IMR-90 (cell line): ENCODE results near the gene CADM4. TPM values are rescaled to one million over a fixed set of nuclear protein-coding genes. Genes with fewer than 3 reads are reported as not detected.

Experiments used
- ATAC-seq: fragments of 200-7000 bp; cut with Tn5 transposase; 2 replicates; pipeline ENCODE4 v1.9.1; 2020; ENCODE audit warnings: low read depth, mild to moderate bottlenecking, moderate library complexity
- BruUV-seq: library from RNA; stranded (reverse); fragments of 400-500 nt; replicated peaks from 2 replicates; lab custom pipeline; 2021; lab: Mats Ljungman, UMichigan
- CTCF ChIA-PET: fragments of 300-600 bp; formaldehyde crosslinking; extraction: SDS; loops from one replicate; lab custom pipeline; 2021; ENCODE audit warnings: antibody characterized with exemption; lab: Yijun Ruan, JAX
- POLR2A ChIA-PET: fragments of 300-600 bp; sonication (Branson Sonifier 250); formaldehyde crosslinking; loops from one replicate; lab custom pipeline; 2022; ENCODE audit warnings: antibody characterized with exemption; ENCODE audit not compliant: unreplicated experiment; lab: Charles Lee
- DNase-seq: peaks from one replicate; pipeline ENCODE4 v3.0.0; 2013
- H2AFZ ChIP-seq: replicated peaks from 2 replicates; pipeline ENCODE3; 2013; ENCODE audit warnings: low read length, mild to moderate bottlenecking; ENCODE audit not compliant: poor library complexity
- H2AK5ac ChIP-seq: 2 replicates; pipeline ENCODE4 v1.6.1; 2013; ENCODE audit warnings: low read depth, low read length, inconsistent platforms
- H2AK9ac ChIP-seq: replicated peaks from 2 replicates; pipeline ENCODE3; 2013; ENCODE audit warnings: mild to moderate bottlenecking, low read depth, low read length, moderate library complexity; ENCODE audit not compliant: poor library complexity
- H2BK120ac ChIP-seq: 2 replicates; pipeline ENCODE4 v1.6.1; 2013; ENCODE audit warnings: low read depth, low read length, inconsistent platforms
- H2BK15ac ChIP-seq: 3 replicates; pipeline ENCODE4 v1.6.1; 2013; ENCODE audit warnings: low read depth, low read length, inconsistent platforms
- H2BK20ac ChIP-seq: 2 replicates; pipeline ENCODE4 v1.6.1; 2013; ENCODE audit warnings: low read depth, mild to moderate bottlenecking, inconsistent platforms, low read length, moderate library complexity
- H2BK5ac ChIP-seq: 2 replicates; pipeline ENCODE4 v1.6.1; 2013; ENCODE audit warnings: mild to moderate bottlenecking, low read depth, low read length, inconsistent platforms; ENCODE audit not compliant: poor library complexity, severe bottlenecking
- H3K14ac ChIP-seq: replicated peaks from 2 replicates; pipeline ENCODE4 v1.6.1; 2013; ENCODE audit warnings: low read depth, low read length, inconsistent platforms
- H3K18ac ChIP-seq: 2 replicates; pipeline ENCODE4 v1.6.1; 2013; ENCODE audit warnings: low read depth, low read length, control low read depth
- H3K23ac ChIP-seq: 2 replicates; pipeline ENCODE4 v1.6.1; 2013; ENCODE audit warnings: low read depth, low read length, inconsistent platforms
- H3K27ac ChIP-seq: 2 replicates; pipeline ENCODE4 v1.5.1; 2013; ENCODE audit warnings: mild to moderate bottlenecking, control low read depth, low read length; ENCODE audit not compliant: insufficient read depth
- H3K27me3 ChIP-seq: 2 replicates; pipeline ENCODE4 v1.6.1; 2013; ENCODE audit warnings: low read length; ENCODE audit not compliant: control insufficient read depth, insufficient read depth
- H3K36me3 ChIP-seq: 2 replicates; pipeline ENCODE4 v1.6.1; 2013; ENCODE audit warnings: low read length, mixed read lengths; ENCODE audit not compliant: control insufficient read depth, insufficient read depth
- H3K4ac ChIP-seq: 2 replicates; pipeline ENCODE4 v1.6.1; 2013; ENCODE audit warnings: low read depth, low read length, inconsistent platforms
- H3K4me1 ChIP-seq: 2 replicates; pipeline ENCODE4 v1.6.1; 2013; ENCODE audit warnings: low read length, mixed read lengths; ENCODE audit not compliant: control insufficient read depth, insufficient read depth
- H3K4me2 ChIP-seq: 2 replicates; pipeline ENCODE4 v1.6.1; 2013; ENCODE audit warnings: low read depth, mild to moderate bottlenecking, control low read depth, low read length, moderate library complexity
- H3K4me3 ChIP-seq: 2 replicates; pipeline ENCODE4 v1.5.1; 2013; ENCODE audit warnings: low read depth, mild to moderate bottlenecking, control low read depth, low read length, moderate library complexity; ENCODE audit not compliant: insufficient read depth
- H3K56ac ChIP-seq: 2 replicates; pipeline ENCODE4 v1.6.1; 2013; ENCODE audit warnings: low read length, inconsistent platforms; ENCODE audit not compliant: insufficient read depth; ENCODE audit errors: extremely low read depth
- H3K79me1 ChIP-seq, 2 experiments: 2 replicates each; pipeline ENCODE4 v1.6.1; 2013; ENCODE audit warnings: low read length in 2 of 2, inconsistent platforms in 1 of 2, low read depth in 1 of 2
- H3K9ac ChIP-seq: 2 replicates; pipeline ENCODE4 v1.6.1; 2013; ENCODE audit warnings: low read depth, low read length, control low read depth
- H3K9me1 ChIP-seq: 2 replicates; pipeline ENCODE4 v1.6.1; 2013; ENCODE audit warnings: low read length, inconsistent platforms; ENCODE audit not compliant: insufficient read depth
- H3K9me3 ChIP-seq: 2 replicates; pipeline ENCODE4 v1.6.1; 2013; ENCODE audit warnings: low read length; ENCODE audit not compliant: control insufficient read depth, insufficient read depth
- H4K20me1 ChIP-seq: 2 replicates; pipeline ENCODE4 v1.6.1; 2013; ENCODE audit warnings: low read length, inconsistent platforms; ENCODE audit not compliant: insufficient read depth
- H4K5ac ChIP-seq: 2 replicates; pipeline ENCODE4 v1.6.1; 2013; ENCODE audit warnings: mild to moderate bottlenecking, low read depth, low read length, control low read depth
- H4K8ac ChIP-seq, 2 experiments: 2 replicates each; pipeline ENCODE4 v1.6.1; 2013; ENCODE audit warnings: low read depth in 2 of 2, low read length in 2 of 2, control low read depth in 1 of 2, inconsistent platforms in 1 of 2
- H4K91ac ChIP-seq: 2 replicates; pipeline ENCODE4 v1.6.1; 2013; ENCODE audit warnings: low read depth, low read length, inconsistent platforms; ENCODE audit not compliant: insufficient read depth
- BHLHE40 ChIP-seq: fragments of 150-350 bp; IDR thresholded peaks from 2 replicates; pipeline ENCODE4 v1.6.1; 2016; ENCODE audit warnings: mild to moderate bottlenecking, low read depth, low read length
- CEBPB ChIP-seq: IDR thresholded peaks from 2 replicates; pipeline ENCODE4 v1.6.1; 2012; ENCODE audit warnings: low read depth, low read length, improper control_type of control experiment
- CHD1 ChIP-seq: IDR thresholded peaks from 2 replicates; pipeline ENCODE4 v1.6.1; 2012; ENCODE audit warnings: low read depth, low read length, improper control_type of control experiment
- MAFK ChIP-seq: IDR thresholded peaks from 2 replicates; pipeline ENCODE4 v1.6.1; 2012; ENCODE audit warnings: low read depth, low read length, improper control_type of control experiment
- MAZ ChIP-seq: IDR thresholded peaks from 2 replicates; pipeline ENCODE4 v1.6.1; 2012; ENCODE audit warnings: low read depth, mild to moderate bottlenecking, low read length, improper control_type of control experiment, moderate library complexity, borderline replicate concordance
- MXI1 ChIP-seq: IDR thresholded peaks from 2 replicates; pipeline ENCODE4 v1.6.1; 2012; ENCODE audit warnings: low read depth, mild to moderate bottlenecking, low read length, moderate library complexity, borderline replicate concordance
- RAD21 ChIP-seq: IDR thresholded peaks from 2 replicates; pipeline ENCODE4 v1.6.1; 2012; ENCODE audit warnings: low read length, improper control_type of control experiment
- RCOR1 ChIP-seq: IDR thresholded peaks from 2 replicates; pipeline ENCODE4 v1.6.1; 2012; ENCODE audit warnings: mild to moderate bottlenecking, low read length, improper control_type of control experiment; ENCODE audit not compliant: insufficient replicate concordance
- RFX5 ChIP-seq: IDR thresholded peaks from 2 replicates; pipeline ENCODE4 v1.8.0; 2012; ENCODE audit warnings: low read depth, mild to moderate bottlenecking, low read length, moderate library complexity
- SMC3 ChIP-seq: fragments of 150-350 bp; IDR thresholded peaks from 2 replicates; pipeline ENCODE4 v1.6.1; 2016; ENCODE audit warnings: low read depth, mild to moderate bottlenecking, antibody characterized with exemption, low read length, moderate library complexity
- WGBS, 2 experiments: methylation state at CpG; one replicate each; pipeline versions ENCODE4 v1.1.5 to v1.1.7; 2013; ENCODE audit warnings: missing lambda C conversion rate in 2 of 2; ENCODE audit not compliant: insufficient read length in 1 of 2; ENCODE audit errors: extremely low coverage in 2 of 2; 5-methylcytosine and 5-hydroxymethylcytosine counted together
- dilution Hi-C: fragments of 300-500 bp; cut with HindIII; formaldehyde crosslinking; loops from one replicate; pipeline ENCODE4 v1.14.3; 2018; ENCODE audit warnings: low sequenced_read_pairs; ENCODE audit not compliant: unreplicated experiment
- in situ Hi-C: fragments of 300-500 bp; cut with MboI; formaldehyde crosslinking; loops from 3 replicates; pipeline ENCODE4 v1.14.3; 2019; ENCODE audit warnings: low sequenced_read_pairs, inconsistent platforms, mixed read lengths
- intact Hi-C: fragments of 100-400 bp; cut with micrococcal nuclease; formaldehyde crosslinking; loops from 2 replicates; pipeline ENCODE4 v1.10.0; 2022
- polyA plus RNA-seq, 3 experiments: library from polyadenylated mRNA; depleted of rRNA; stranded (reverse); fragments of >200 nt; gene quantifications; 2 replicates each; pipeline ENCODE4 v1.2.3, GENCODE V29; 2012; ENCODE audit warnings: low replicate concordance in 1 of 3
- total RNA-seq: library from RNA; depleted of rRNA; stranded (reverse); fragments of >200 nt; gene quantifications from 2 replicates; pipeline ENCODE4 v1.2.3, GENCODE V29; 2012
- TF ChIP-seq, protein P1 (sequence below): fragments of 150-350 bp; IDR thresholded peaks from 2 replicates; pipeline ENCODE4 v1.6.1; 2016; ENCODE audit warnings: low read depth, mild to moderate bottlenecking, low read length, moderate library complexity, borderline replicate concordance
- TF ChIP-seq, protein P2 (sequence below): conservative IDR thresholded peaks from 2 replicates; pipeline ENCODE4 v1.5.1; 2012; ENCODE audit warnings: mild to moderate bottlenecking, low read depth, low read length, improper control_type of control experiment
- TF ChIP-seq, protein P3 (sequence below): fragments of 150-350 bp; IDR thresholded peaks from 2 replicates; pipeline ENCODE4 v1.6.1; 2017; ENCODE audit warnings: mild to moderate bottlenecking, antibody characterized with exemption, low read length, low read depth

Gene CADM4
- total and polyA plus RNA-seq, 2 of the 4 experiments (the other 2 are of a cell fraction): 2.0 to 4.9 TPM

DNA sequence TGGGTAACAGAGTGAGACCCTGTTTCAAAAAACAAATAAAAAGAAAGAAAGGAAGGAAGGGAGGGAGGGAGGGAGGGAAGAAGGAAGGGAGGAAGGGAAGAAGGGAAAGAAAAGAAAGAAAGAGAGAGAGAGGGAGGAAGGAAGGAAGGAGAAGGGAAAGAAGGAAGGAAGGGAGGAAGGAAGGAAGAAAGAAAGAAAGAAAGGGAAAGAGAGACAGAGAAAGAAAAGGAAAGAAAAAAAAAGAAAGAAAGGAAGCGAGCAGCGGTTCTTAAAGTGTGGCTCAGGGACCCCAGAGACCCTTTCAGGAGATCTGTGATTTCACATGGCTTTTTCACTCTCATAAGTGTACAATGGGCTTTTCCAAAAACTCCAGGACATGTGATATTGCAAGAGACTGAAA lies 9.9 kb upstream of the CADM4 start:
- H3K4me3 ChIP-seq: no peak overlapping the region
- in situ Hi-C loops (no loop called here), dilution Hi-C loops (no loop called here), intact Hi-C loops (no loop called here)
- no peaks in the 10 kb centered on the region for H3K9me3 ChIP-seq
- no peak overlapping the region for H3K4ac ChIP-seq
- no peak for ATAC-seq
- no peak for TF ChIP-seq CHD1
- no peak for TF ChIP-seq RCOR1
- TF ChIP-seq MXI1: no peak
- TF ChIP-seq, protein P1, sequence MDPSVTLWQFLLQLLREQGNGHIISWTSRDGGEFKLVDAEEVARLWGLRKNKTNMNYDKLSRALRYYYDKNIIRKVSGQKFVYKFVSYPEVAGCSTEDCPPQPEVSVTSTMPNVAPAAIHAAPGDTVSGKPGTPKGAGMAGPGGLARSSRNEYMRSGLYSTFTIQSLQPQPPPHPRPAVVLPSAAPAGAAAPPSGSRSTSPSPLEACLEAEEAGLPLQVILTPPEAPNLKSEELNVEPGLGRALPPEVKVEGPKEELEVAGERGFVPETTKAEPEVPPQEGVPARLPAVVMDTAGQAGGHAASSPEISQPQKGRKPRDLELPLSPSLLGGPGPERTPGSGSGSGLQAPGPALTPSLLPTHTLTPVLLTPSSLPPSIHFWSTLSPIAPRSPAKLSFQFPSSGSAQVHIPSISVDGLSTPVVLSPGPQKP: no peak
- TF ChIP-seq CEBPB: no peak
- TF ChIP-seq BHLHE40: no peak
- no peak for TF ChIP-seq MAFK
- no peak for TF ChIP-seq RAD21
- TF ChIP-seq RFX5: no peak
- TF ChIP-seq, protein P2, sequence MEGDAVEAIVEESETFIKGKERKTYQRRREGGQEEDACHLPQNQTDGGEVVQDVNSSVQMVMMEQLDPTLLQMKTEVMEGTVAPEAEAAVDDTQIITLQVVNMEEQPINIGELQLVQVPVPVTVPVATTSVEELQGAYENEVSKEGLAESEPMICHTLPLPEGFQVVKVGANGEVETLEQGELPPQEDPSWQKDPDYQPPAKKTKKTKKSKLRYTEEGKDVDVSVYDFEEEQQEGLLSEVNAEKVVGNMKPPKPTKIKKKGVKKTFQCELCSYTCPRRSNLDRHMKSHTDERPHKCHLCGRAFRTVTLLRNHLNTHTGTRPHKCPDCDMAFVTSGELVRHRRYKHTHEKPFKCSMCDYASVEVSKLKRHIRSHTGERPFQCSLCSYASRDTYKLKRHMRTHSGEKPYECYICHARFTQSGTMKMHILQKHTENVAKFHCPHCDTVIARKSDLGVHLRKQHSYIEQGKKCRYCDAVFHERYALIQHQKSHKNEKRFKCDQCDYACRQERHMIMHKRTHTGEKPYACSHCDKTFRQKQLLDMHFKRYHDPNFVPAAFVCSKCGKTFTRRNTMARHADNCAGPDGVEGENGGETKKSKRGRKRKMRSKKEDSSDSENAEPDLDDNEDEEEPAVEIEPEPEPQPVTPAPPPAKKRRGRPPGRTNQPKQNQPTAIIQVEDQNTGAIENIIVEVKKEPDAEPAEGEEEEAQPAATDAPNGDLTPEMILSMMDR: no peak
- TF ChIP-seq MAZ: no peak
- TF ChIP-seq SMC3: no peak
- TF ChIP-seq, protein P3, sequence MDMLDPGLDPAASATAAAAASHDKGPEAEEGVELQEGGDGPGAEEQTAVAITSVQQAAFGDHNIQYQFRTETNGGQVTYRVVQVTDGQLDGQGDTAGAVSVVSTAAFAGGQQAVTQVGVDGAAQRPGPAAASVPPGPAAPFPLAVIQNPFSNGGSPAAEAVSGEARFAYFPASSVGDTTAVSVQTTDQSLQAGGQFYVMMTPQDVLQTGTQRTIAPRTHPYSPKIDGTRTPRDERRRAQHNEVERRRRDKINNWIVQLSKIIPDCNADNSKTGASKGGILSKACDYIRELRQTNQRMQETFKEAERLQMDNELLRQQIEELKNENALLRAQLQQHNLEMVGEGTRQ: no peak
- H3K9me1 ChIP-seq: no peaks in the 10 kb centered on the region
- H3K4me2 ChIP-seq: no peak overlapping the region
- no peaks in the 10 kb centered on the region for H3K4me1 ChIP-seq
- no peak overlapping the region for H3K18ac ChIP-seq
- H4K8ac ChIP-seq: no peak overlapping the region
- no peak overlapping the region for H2AK5ac ChIP-seq
- H2AFZ ChIP-seq: no peak overlapping the region
- H3K27ac ChIP-seq: no peak overlapping the region
- DNase-seq: no peak
- H2BK20ac ChIP-seq: no peak overlapping the region
- no peak overlapping the region for H3K14ac ChIP-seq
- CTCF ChIA-PET: interaction anchor here (0.6 kb wide), 1 partner anchor 180 kb away, joined by 4 read pairs; no protein-coding TSS in a partner anchor
- H3K23ac ChIP-seq: no peak overlapping the region
- no peak overlapping the region for H2BK120ac ChIP-seq
- no peak overlapping the region for H3K56ac ChIP-seq
- no peaks in the 10 kb centered on the region for H3K27me3 ChIP-seq
- no TSS peak for BruUV-seq
- H2BK15ac ChIP-seq: no peak overlapping the region
- POLR2A ChIA-PET: interaction anchor here (0.5 kb wide), 1 partner anchor 1131 kb away, joined by 13 read pairs; no protein-coding TSS in a partner anchor
- peaks cover 41% of the 10 kb centered on the region for H3K36me3 ChIP-seq
- H3K79me1 ChIP-seq: peaks cover 10 to 22% of the 10 kb centered on the region in 2 experiments; a peak in 3 of 4 replicates
- no CpG with 5 or more reads among the region's 2 CpGs for WGBS, 2 experiments
- H4K20me1 ChIP-seq: peaks cover 6% of the 10 kb centered on the region; the same call in 1 of the 2 replicates
- no peak overlapping the region for H4K5ac ChIP-seq
- H3K9ac ChIP-seq: no peak overlapping the region
- no peak overlapping the region for H4K91ac ChIP-seq
- H2BK5ac ChIP-seq: no peak overlapping the region
- H2AK9ac ChIP-seq: no peak overlapping the region
